AG09309 (cell line): Measurements from ENCODE around the gene ATP1A1.

Experiments used
- DNase-seq: peaks from one replicate; pipeline ENCODE4 v3.0.0-alpha.2; 2010; ENCODE audit warnings: low read depth
- H3K4me3 ChIP-seq: 2 replicates; pipeline ENCODE4 v1.5.1; 2011; ENCODE audit warnings: mild to moderate bottlenecking, low read depth, low read length, moderate library complexity; ENCODE audit not compliant: control insufficient read depth
- TF ChIP-seq, protein P1 (sequence below): IDR thresholded peaks from 2 replicates; pipeline ENCODE4 v1.5.1; 2011; ENCODE audit warnings: mild to moderate bottlenecking, low read depth, low read length, inconsistent platforms; ENCODE audit not compliant: insufficient read depth, control insufficient read depth; ENCODE audit errors: missing control alignments

ATP1A1 gene

DNA sequence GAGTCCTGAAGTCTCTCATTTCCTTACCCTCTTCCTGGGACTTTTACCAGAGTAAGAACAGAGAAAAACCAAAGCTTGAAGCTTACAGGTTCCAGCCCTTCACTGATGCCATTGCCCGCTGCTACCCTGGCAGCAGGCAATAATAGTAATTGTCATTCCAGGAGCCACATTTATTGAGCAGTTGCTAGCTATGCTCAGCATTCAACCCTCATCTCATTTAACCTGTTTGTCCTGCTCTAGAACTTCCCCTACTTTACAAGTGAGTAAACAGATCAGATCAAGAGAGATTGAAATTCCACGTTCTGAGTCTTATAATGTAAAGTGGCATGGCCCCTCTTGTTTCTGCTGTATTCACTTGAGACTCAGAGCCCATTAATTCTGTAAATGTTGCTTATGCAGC is 80.4 kb downstream of the ATP1A1 start:
- H3K4me3 ChIP-seq: no peak overlapping the region
- TF ChIP-seq, protein P1, sequence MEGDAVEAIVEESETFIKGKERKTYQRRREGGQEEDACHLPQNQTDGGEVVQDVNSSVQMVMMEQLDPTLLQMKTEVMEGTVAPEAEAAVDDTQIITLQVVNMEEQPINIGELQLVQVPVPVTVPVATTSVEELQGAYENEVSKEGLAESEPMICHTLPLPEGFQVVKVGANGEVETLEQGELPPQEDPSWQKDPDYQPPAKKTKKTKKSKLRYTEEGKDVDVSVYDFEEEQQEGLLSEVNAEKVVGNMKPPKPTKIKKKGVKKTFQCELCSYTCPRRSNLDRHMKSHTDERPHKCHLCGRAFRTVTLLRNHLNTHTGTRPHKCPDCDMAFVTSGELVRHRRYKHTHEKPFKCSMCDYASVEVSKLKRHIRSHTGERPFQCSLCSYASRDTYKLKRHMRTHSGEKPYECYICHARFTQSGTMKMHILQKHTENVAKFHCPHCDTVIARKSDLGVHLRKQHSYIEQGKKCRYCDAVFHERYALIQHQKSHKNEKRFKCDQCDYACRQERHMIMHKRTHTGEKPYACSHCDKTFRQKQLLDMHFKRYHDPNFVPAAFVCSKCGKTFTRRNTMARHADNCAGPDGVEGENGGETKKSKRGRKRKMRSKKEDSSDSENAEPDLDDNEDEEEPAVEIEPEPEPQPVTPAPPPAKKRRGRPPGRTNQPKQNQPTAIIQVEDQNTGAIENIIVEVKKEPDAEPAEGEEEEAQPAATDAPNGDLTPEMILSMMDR: no peak

GRCh38 chr1:116453906-116454305 is 80.9 kb downstream of the ATP1A1 start:
- no peak for DNase-seq

More for the DNA sequence above, 80.4 kb downstream of the ATP1A1 start:
- no peak for DNase-seq

More at GRCh38 chr1:116453906-116454305, 80.9 kb downstream of the ATP1A1 start:
- no peak overlapping the region for H3K4me3 ChIP-seq
- TF ChIP-seq, protein P1: no peak
